ENCODE data around the gene GSG1L.

The GSG1L gene

DNA sequence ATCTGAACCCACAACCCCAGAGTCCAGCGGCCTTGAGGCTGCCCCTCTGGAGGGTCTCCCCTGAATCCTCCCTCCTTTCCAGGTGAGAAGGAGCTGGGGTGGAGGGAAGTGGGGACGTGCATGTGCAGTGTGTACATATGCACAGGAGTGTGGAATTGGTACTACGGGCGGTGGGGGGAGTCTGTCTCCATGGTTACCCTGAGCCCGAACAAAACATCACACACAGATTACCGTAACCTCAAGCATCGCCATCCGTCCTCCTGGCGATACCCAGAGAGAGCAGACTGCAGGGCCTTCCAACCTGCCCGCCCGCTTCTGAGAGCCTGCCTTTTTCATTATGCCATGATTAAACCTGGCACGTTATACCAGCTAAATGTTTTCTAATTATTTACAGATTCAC is 25.1 kb downstream of the GSG1L start:
- no peak for ATAC-seq
- Mint-ChIP-seq H3K27ac (no peak overlapping the region), H3K9me3 (no peaks in the 10 kb centered on the region), H3K36me3 (ENCODE audit: low read depth) (no peaks in the 10 kb centered on the region), H3K4me3 (no peak overlapping the region), H3K27me3 (peaks cover 2% of the 10 kb centered on the region), H3K4me1 (no peaks in the 10 kb centered on the region)
- no peak for DNase-seq

DNA sequence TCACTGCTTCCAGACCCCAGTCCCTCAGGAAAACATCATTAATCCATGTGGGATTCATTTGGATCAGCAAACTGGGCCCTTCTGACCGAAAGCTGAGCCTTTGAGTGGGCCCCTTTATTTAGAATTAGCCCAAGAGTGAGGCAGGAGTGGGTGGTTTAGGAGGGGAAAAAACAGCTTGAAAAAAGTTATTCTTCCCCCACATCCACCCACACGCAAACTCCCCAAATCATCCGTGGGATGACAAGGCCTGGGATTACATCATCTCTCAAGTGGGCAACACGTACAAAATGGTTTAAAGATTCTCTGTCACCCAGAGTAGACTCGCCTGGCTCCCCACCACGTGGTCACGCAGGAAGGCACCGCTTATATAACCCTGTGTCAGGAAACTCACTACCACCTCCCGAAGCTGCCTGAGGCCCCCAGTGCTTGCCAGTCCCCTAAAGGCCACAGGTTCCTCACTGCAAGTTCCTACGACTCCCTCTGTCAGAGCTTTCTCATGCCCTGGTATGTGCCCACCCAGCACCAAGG is 27.6 kb downstream of the GSG1L start:
- Mint-ChIP-seq H3K27me3 (peaks cover 2% of the 10 kb centered on the region), H3K9me3 (no peaks in the 10 kb centered on the region), H3K36me3 (ENCODE audit: low read depth) (no peaks in the 10 kb centered on the region), H3K4me3 (no peak overlapping the region), H3K27ac (no peak overlapping the region), H3K4me1 (no peaks in the 10 kb centered on the region)
- DNase-seq, result no peak
- ATAC-seq, result no peak

DNA sequence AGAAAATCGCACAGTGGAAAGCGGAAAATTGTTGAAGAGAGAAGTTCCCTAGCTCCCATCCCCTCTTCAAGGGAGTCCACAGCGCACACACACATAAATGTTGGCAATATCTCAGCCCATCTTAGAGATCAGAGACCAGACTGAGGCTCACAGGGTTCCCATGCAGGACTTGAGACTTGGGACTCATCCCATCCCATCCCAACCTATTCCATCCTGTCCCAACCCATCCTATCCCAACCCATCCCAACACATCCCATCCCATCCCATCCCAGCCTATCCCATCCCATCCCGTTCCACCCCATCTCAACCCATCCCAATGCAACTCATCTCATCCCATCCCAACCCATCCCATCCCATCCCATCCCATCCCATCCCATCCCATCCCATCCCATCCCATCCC is 29.6 kb downstream of the GSG1L start:
- H3K27ac Mint-ChIP-seq, result no peak overlapping the region
- H3K36me3 Mint-ChIP-seq (ENCODE audit: low read depth), result no peaks in the 10 kb centered on the region
- no peak overlapping the region for H3K4me3 Mint-ChIP-seq
- no peaks in the 10 kb centered on the region for H3K9me3 Mint-ChIP-seq
- H3K4me1 Mint-ChIP-seq, result no peaks in the 10 kb centered on the region
- no peak for ATAC-seq
- DNase-seq, result no peak
- H3K27me3 Mint-ChIP-seq, result peaks cover 2% of the 10 kb centered on the region

DNA sequence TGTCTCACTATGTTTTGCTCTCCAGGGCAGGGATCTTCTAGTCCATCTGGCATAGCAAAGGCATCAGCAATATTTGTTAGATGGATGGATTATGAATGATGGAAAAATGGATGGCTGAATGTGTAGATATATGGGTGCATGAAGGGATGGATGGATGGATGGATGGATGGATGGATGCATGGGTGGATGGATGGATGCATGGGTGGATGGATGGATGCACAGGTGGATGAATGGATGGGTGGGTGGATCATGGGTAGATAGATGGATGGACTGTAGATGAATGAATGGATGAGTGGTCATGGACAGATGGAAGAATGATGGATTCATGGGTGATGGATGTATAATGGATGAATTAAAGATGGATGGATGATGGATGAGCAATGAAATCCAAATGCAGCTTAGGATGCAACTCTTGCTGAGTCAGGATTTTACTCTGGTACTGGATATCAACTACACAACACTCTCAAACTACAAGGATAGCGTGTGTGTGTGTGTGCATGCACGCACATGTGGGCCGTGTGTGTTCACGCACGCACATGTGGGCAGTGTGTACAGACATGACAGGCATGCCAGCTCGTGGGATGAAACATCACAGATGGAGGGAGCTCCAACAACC is 34.0 kb downstream of the GSG1L start:
- Mint-ChIP-seq H3K36me3 (ENCODE audit: low read depth) (no peaks in the 10 kb centered on the region), H3K27me3 (no peaks in the 10 kb centered on the region), H3K4me3 (no peak overlapping the region), H3K4me1 (no peaks in the 10 kb centered on the region), H3K27ac (no peak overlapping the region), H3K9me3 (no peaks in the 10 kb centered on the region)
- DNase-seq (no peak), ATAC-seq (no peak)

DNA sequence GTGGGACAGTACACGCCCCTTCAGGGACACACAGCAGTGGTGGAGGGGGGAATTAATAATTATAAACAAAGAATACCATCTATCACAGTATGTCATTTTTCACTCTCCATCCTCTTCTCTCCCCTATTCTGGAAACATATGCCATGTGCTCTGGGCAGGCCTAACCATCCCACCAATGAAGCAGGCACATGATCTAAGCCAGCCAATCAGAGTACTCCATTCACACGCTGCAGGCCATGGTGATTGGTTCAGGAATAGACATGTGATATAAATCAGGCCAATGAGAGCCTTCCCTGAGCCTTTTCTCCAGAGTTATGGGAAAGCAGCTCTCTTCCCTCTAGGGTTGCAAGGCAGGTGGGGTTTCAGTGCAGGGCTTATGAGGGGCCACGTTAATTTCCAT is 36.5 kb downstream of the GSG1L start:
- no peak overlapping the region for H3K27ac Mint-ChIP-seq
- no peak for ATAC-seq
- no peak for DNase-seq
- H3K4me1 Mint-ChIP-seq, result no peaks in the 10 kb centered on the region
- H3K27me3 Mint-ChIP-seq, result no peaks in the 10 kb centered on the region
- no peaks in the 10 kb centered on the region for H3K36me3 Mint-ChIP-seq (ENCODE audit: low read depth)
- H3K9me3 Mint-ChIP-seq, result no peaks in the 10 kb centered on the region
- no peak overlapping the region for H3K4me3 Mint-ChIP-seq

DNA sequence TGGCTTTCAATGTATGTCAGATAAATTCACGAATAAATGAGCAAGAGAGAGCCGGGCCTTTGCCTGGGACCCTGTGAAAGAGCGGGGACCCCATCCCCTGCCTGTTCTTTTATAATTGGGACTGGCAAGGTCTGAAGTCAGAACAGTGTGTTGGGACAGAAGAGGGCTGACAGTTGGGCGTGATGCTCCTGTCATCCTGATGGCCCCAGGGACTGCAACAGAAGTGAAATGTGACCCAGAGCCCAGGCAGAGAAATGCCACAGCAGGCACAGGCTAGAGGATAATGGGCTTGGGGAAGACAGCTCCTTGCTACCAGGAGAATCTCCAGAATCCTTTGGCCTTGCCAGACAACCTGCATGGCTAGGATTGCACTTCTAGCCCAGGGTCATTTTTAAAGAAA is 37.9 kb downstream of the GSG1L start:
- H3K4me1 Mint-ChIP-seq, result no peaks in the 10 kb centered on the region
- H3K27me3 Mint-ChIP-seq, result no peaks in the 10 kb centered on the region
- no peak overlapping the region for H3K4me3 Mint-ChIP-seq

DNA sequence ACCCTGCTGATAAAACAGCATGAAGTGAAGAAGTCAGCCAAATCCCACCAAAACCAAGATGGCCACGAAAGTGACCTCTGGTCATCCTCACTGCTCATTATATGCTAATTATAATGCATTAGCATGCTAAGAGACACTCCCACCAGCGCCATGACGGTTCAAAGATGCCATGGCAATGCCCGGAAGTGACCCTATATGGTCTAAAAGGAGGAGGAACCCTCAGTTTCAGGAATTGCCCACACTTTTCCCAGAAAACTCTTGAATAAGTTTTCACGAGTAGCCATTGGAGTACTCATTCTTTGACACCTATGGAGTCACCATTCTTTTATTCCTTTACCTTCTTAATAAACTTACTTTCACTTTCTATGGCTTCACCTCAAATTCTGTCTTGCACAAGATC is 44.3 kb downstream of the GSG1L start:
- DNase-seq (no peak), ATAC-seq (no peak)
- Mint-ChIP-seq H3K27me3 (peaks cover 2% of the 10 kb centered on the region), H3K4me3 (no peak overlapping the region), H3K27ac (no peak overlapping the region), H3K4me1 (no peaks in the 10 kb centered on the region), H3K36me3 (ENCODE audit: low read depth) (no peaks in the 10 kb centered on the region), H3K9me3 (no peaks in the 10 kb centered on the region)

More for the DNA sequence above, 37.9 kb downstream of the GSG1L start:
- no peak for ATAC-seq
- no peak for DNase-seq
- Mint-ChIP-seq H3K27ac (no peak overlapping the region), H3K36me3 (ENCODE audit: low read depth) (no peaks in the 10 kb centered on the region), H3K9me3 (no peaks in the 10 kb centered on the region)

DNA sequence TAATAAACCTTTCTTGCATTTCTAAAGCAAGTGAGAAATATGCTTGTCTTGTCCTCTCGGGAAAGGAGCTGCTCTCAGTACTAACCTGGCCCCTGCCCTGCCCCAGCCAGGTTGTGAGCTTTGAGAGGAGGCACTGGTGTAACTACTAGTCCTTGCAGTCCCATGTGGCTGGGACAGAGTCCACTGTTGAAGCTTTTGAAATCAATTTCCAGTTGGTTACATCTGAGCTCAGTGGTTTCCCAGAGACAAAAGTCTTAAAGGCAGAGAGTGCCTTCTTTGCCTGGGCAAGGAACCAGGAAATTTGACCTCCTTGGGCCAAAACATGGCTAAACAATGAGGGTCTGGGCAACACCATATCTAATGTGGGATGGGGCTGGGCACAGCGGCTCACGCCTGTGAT is 48.7 kb downstream of the GSG1L start:
- H3K27ac Mint-ChIP-seq, result no peak overlapping the region
- no peaks in the 10 kb centered on the region for H3K36me3 Mint-ChIP-seq (ENCODE audit: low read depth)
- no peaks in the 10 kb centered on the region for H3K4me1 Mint-ChIP-seq
- H3K9me3 Mint-ChIP-seq, result no peaks in the 10 kb centered on the region
- peaks cover 10% of the 10 kb centered on the region for H3K27me3 Mint-ChIP-seq
- ATAC-seq (no peak), DNase-seq (no peak)
- no peak overlapping the region for H3K4me3 Mint-ChIP-seq

DNA sequence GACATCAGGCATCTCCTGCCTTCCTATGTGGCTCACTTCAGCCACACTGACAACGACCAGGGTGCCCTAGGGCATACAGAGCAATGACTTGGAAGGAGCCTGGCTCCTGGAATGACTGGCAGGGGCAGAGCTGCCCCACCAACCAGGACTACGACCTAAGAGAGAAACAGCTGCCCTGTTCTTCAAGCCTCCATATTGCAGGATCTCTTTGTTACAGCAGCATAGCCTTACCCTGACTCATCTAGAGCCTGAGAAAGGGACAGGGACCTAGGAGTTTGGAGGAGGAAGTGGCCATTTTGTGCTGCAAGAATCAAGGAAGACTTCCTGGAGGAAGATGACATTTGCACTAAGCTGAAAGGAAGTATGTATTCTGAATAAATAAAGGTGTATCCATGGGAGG is 49.6 kb downstream of the GSG1L start:
- no peak overlapping the region for H3K27ac Mint-ChIP-seq
- H3K27me3 Mint-ChIP-seq, result peaks cover 11% of the 10 kb centered on the region

DNA sequence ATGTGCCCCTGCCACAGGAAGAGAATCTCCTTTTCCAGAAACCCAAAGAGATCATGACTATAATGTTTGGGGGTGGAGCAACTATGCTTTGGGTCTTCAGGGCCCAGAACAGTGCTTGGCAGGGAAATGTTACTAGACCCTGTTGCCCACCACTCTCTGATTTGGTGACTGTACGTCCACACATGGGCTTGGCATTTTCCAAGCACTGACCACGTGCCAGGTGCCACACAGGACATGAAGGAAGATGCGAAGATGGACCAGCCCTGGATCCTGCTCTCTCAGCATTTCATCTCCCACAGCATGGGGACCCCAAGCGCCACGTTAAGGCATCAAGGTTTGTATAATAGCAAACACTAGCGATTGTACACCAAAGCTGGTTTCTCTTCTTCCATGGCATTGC is 50.1 kb downstream of the GSG1L start:
- Mint-ChIP-seq H3K9me3 (no peaks in the 10 kb centered on the region), H3K36me3 (ENCODE audit: low read depth) (no peaks in the 10 kb centered on the region), H3K27me3 (peaks cover 9% of the 10 kb centered on the region), H3K4me1 (no peaks in the 10 kb centered on the region), H3K27ac (no peak overlapping the region), H3K4me3 (no peak overlapping the region)
- ATAC-seq (no peak), DNase-seq (no peak)

More for the DNA sequence above, 49.6 kb downstream of the GSG1L start:
- Mint-ChIP-seq H3K9me3 (no peaks in the 10 kb centered on the region), H3K4me1 (no peaks in the 10 kb centered on the region), H3K4me3 (no peak overlapping the region), H3K36me3 (ENCODE audit: low read depth) (no peaks in the 10 kb centered on the region)
- DNase-seq, result no peak
- no peak for ATAC-seq

DNA sequence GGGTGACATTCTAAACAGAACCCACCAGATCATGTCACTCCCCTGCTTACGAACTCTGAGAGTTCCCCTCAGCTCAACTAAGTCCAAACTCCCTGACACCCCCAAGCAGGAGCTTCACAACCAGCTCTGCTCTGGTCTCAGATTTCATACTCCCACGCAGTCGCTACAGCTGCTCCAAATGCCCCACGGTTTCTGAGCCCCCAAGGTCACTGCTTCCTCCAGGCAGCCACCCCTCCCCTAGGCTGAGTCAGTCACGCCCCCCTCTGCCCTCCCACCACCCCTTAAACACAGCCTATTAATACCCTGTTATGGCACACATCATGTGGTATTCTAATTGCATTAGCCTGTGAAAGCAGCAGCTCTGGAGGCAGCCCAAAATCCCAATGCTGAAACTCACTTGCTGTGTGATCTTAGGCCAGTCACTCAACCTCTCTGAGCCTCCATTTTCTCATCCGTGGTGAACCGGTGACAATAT is 51.5 kb downstream of the GSG1L start:
- no peak overlapping the region for H3K27ac Mint-ChIP-seq
- ATAC-seq, result no peak
- peaks cover 9% of the 10 kb centered on the region for H3K27me3 Mint-ChIP-seq
- no peaks in the 10 kb centered on the region for H3K9me3 Mint-ChIP-seq
- no peaks in the 10 kb centered on the region for H3K4me1 Mint-ChIP-seq
- no peak for DNase-seq
- H3K4me3 Mint-ChIP-seq, result no peak overlapping the region
- no peaks in the 10 kb centered on the region for H3K36me3 Mint-ChIP-seq (ENCODE audit: low read depth)

DNA sequence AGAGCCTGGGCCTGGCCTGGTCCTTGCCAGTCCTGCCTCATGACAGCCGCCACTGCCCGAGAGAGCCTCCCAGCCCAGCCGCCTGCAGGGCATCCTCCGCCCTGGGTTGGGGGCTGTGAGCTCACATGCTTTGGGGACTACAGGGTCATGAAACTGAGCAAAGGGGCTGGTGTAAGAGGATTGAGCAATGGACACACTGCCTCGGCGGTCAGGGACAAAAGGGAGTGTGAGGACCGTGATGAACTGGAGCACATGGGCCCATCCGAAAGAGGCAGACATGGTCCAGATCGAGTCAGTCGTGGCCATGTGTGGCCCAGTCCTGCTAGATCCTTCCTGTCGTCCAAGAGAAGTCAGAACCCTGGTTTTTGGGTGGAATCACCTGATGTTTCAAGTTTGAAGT is 52.3 kb downstream of the GSG1L start:
- no peaks in the 10 kb centered on the region for H3K4me1 Mint-ChIP-seq
- no peaks in the 10 kb centered on the region for H3K9me3 Mint-ChIP-seq
- H3K4me3 Mint-ChIP-seq, result no peak overlapping the region
- no peak for ATAC-seq
- H3K36me3 Mint-ChIP-seq (ENCODE audit: low read depth), result no peaks in the 10 kb centered on the region
- DNase-seq, result no peak
- H3K27me3 Mint-ChIP-seq, result peaks cover 9% of the 10 kb centered on the region
- H3K27ac Mint-ChIP-seq, result no peak overlapping the region

DNA sequence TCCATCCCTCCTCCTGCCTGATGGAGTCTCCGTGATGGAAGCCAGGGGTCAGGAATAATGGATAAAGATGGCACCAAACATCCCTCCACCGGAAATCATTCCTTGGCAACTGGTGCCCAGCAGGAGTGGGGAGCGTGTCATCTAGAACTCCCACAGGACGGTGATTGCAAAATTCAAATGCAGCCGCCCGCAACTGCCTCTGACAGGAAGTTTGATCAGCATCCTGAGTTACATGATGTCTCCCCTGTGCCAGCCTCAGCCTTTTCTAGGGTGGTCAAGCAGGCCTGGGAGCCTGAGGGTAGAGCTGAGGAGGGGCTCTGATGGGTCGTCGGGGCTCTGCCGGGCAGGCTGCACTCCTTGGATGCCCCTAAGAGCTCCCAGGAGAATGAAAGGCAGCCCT is 52.8 kb downstream of the GSG1L start:
- ATAC-seq, result no peak
- peaks cover 9% of the 10 kb centered on the region for H3K27me3 Mint-ChIP-seq
- DNase-seq, result no peak
- H3K9me3 Mint-ChIP-seq, result no peaks in the 10 kb centered on the region
- H3K27ac Mint-ChIP-seq, result no peak overlapping the region
- H3K36me3 Mint-ChIP-seq (ENCODE audit: low read depth), result no peaks in the 10 kb centered on the region
- H3K4me3 Mint-ChIP-seq, result no peak overlapping the region
- no peaks in the 10 kb centered on the region for H3K4me1 Mint-ChIP-seq

DNA sequence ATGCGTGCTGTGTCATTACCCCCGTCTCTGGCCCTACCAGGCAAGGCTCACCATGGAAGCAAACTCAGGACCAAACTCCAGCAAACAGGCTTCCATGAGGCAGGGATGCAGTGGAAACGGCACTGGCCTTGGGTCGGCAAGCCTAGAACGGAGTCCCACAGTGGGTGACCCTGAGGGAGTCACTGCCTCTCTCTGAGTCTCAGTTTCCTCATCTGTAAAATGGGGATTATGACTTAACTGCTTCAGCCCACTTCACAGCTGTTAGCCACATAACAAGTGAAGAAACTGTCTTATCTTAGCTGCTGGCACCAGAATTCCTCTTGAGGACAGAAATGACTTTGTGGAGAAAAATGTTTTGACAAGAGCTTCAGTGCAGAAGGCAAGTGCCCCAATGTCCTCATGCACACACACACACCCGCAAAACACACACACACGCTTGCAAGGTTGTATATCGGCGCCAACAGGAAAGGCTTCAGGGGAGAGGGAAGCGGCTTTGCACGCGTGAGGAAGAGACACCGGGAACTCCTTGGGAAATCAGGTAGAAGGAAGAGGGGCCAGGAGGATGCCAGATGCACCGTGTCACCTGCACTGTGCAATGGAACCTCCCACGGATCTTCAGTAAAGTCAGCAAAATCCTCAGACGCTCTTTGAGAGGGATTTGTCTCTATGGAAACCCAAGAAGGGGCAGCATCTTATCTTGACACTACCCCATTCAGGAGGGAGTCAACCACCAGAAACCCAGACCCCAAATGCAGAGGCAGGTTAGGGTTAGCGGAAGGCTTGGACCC is 53.7 kb downstream of the GSG1L start:
- Mint-ChIP-seq H3K27ac (no peak overlapping the region), H3K4me3 (no peak overlapping the region), H3K4me1 (no peaks in the 10 kb centered on the region), H3K36me3 (ENCODE audit: low read depth) (no peaks in the 10 kb centered on the region), H3K27me3 (peaks cover 9% of the 10 kb centered on the region), H3K9me3 (no peaks in the 10 kb centered on the region)
- DNase-seq (no peak), ATAC-seq (no peak)

DNA sequence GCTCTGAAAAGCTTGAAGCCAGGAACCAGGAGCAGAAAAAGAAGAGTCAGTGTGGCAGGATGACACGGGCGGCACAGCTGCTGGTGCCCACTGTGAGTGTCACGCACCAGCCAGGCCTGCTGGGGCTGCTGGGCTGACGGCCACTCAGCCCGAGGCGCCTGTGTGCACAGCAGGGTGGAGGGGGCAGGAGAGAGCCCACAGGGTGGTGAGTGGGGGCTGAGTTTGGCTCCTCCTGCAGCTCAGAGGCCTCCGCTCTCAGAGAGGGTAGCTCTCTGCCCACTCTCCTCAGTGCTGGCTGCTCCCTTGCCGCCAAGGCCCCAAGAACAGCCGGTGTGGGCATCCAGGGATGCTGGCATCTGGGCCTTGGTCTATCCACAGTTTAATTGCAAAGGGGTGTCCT is 59.6 kb downstream of the GSG1L start:
- ATAC-seq (no peak), DNase-seq (no peak)
- H3K4me3 Mint-ChIP-seq, result no peak overlapping the region
- H3K27me3 Mint-ChIP-seq, result peaks cover 2% of the 10 kb centered on the region
- no peaks in the 10 kb centered on the region for H3K4me1 Mint-ChIP-seq
- no peak overlapping the region for H3K27ac Mint-ChIP-seq
- no peaks in the 10 kb centered on the region for H3K9me3 Mint-ChIP-seq
- H3K36me3 Mint-ChIP-seq (ENCODE audit: low read depth), result no peaks in the 10 kb centered on the region
